Activated CD4-positive, alpha-beta T cell treated with anti-CD3 and anti-CD28 coated beads, Interleukin-2, Interleukin-6, amounts not matched to agents 100 ng/mL and 50 ng/mL, durations not matched to agents 16 hours and 8 hours (primary cell): ENCODE data around the gene LIPC.

ENCODE experiments used
- DNase-seq: peaks from one replicate; pipeline ENCODE4 v3.0.0-alpha.2; 2020

LIPC gene

GRCh38 chr15:58544756-58545155 lies 113.0 kb downstream of the LIPC start:
- DNase-seq = no peak

GRCh38 chr15:58545307-58546065 lies 113.7 kb downstream of the LIPC start:
- DNase-seq = peak; percentile 75

GRCh38 chr15:58546066-58546591 lies 114.3 kb downstream of the LIPC start:
- no peak for DNase-seq

GRCh38 chr15:58546635-58547627 lies 115.1 kb downstream of the LIPC start:
- DNase-seq = no peak

- no peak for DNase-seq
These were observed 116.0 kb downstream of the LIPC start for GRCh38 chr15:58547628-58548307.

- no peak for DNase-seq
These were observed 116.7 kb downstream of the LIPC start for GRCh38 chr15:58548308-58549012.

GRCh38 chr15:58549013-58549784 lies 117.4 kb downstream of the LIPC start:
- no peak for DNase-seq

- DNase-seq = no peak
These were observed 117.9 kb downstream of the LIPC start for GRCh38 chr15:58549785-58550074.

GRCh38 chr15:58551084-58551763 lies 119.4 kb downstream of the LIPC start:
- DNase-seq = no peak

- DNase-seq = no peak
These were observed 120.1 kb downstream of the LIPC start for GRCh38 chr15:58551764-58552504.

GRCh38 chr15:58552505-58553364 lies 120.9 kb downstream of the LIPC start:
- DNase-seq = no peak

GRCh38 chr15:58553365-58553918 lies 121.7 kb downstream of the LIPC start:
- DNase-seq = no peak

- no peak for DNase-seq
These were observed 123.0 kb downstream of the LIPC start for GRCh38 chr15:58554758-58555157.

GRCh38 chr15:58555162-58556027 lies 123.6 kb downstream of the LIPC start:
- no peak for DNase-seq

GRCh38 chr15:58556028-58556361 lies 124.2 kb downstream of the LIPC start:
- no peak for DNase-seq

- DNase-seq = no peak
These were observed 124.8 kb downstream of the LIPC start for GRCh38 chr15:58556541-58556940.

- no peak for DNase-seq
These were observed 127.0 kb downstream of the LIPC start for GRCh38 chr15:58558777-58559176.

- no peak for DNase-seq
These were observed 128.3 kb downstream of the LIPC start for GRCh38 chr15:58559904-58560588.
